Erythroblast (primary cell): Measurements from ENCODE around the gene SLC25A44.
"Not testable (repeated sequence)": the region's sequence is repeated elsewhere in the genome, so short reads cannot be mapped to it uniquely, and the experiment has no call there.

ENCODE experiments used
- GATA1 ChIP-seq: IDR thresholded peaks from 2 replicates; pipeline ENCODE4 v1.6.1; 2011; ENCODE audit warnings: low read depth, mild to moderate bottlenecking, control low read depth, low read length, moderate library complexity
- POLR2A ChIP-seq: IDR thresholded peaks from 2 replicates; pipeline ENCODE4 v1.6.1; 2011; ENCODE audit warnings: mild to moderate bottlenecking, low read length

DNA sequence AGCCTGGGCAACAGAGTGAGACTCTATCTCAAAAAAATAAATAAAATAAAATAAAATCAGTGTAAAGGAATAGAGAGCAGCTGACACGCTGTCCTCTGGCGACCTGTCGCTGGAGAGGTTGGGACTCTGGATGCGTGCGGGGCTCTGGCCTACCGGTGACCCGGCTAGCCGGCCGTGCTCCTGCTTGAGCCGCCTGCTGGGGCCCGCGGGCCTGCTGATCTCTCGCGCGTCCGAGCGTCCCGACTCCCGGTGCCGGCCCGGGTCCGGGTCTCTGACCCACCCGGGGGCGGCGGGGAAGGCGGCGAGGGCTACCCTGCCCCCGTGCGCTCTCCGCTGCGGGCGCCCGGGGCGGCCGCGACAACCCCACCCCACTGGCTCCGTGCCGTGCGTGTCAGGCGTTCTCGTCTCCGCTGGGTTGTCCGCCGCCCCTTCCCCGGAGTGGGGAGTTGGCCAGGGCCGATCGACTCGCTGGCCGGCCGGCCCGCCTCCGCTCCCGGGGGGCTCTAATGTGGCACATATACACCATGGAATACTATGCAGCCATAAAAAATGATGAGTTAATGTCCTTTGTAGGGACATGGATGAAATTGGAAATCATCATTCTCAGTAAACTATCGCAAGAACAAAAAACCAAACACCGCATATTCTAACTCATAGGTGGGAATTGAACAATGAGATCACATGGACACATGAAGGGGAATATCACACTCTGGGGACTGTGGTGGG is 22.6 kb downstream of the SLC25A44 start:
- not testable (repeated sequence) for TF ChIP-seq POLR2A, GATA1
